ENCODE measurements around the gene ADGRV1.
A peak's percentile ranks its signal among the peaks of the same experiment; 100 is the strongest.

The ADGRV1 gene

GRCh38 chr5:91135475-91136248, 577.1 kb downstream of the ADGRV1 start:
- DNase-seq: peak; percentile 31
- in situ Hi-C loops (cut with HindIII; ENCODE audit: low pct_ligation_motif_present, low pct_unique_long_range_greater_than_20kb, low sequenced_read_pairs): no loop called here

- DNase-seq: peak; percentile 81
- in situ Hi-C loops (cut with HindIII; ENCODE audit: low pct_ligation_motif_present, low pct_unique_long_range_greater_than_20kb, low sequenced_read_pairs): no loop called here
Observed at GRCh38 chr5:91136271-91136670, 577.7 kb downstream of the ADGRV1 start.

- no peak for DNase-seq
- in situ Hi-C loops (cut with HindIII; ENCODE audit: low pct_ligation_motif_present, low pct_unique_long_range_greater_than_20kb, low sequenced_read_pairs): no loop called here
Observed at GRCh38 chr5:91137647-91138046, 579.0 kb downstream of the ADGRV1 start.

DNA sequence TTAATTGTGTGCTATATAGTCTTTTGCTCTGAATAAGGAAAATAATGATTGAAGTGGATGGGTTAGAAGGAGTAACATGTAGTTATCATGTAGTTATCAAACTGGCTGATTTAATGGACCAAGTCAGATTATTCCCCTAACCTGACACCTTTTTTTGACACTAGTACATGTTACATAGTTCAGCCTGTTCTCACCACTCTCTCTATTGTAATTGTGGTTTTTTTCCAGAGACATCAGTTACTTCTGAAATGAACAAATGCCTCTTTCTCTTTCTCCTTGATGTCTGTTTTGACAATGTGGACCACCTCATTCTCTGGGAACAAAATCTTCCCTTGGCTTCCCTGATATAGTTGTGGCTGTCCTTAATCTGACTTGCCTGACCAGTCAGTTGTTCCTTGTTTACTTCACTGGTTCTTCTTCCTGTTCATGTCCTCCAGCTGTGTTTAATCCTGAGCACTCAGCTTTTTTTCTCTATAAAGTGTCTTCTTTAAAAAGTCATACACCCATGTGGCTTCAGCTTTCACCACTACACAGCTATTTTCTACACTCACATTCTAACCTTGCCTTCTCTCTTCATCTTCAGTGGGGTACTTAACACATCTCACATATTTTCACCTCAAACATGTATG, 581.1 kb downstream of the ADGRV1 start:
- in situ Hi-C loops (cut with HindIII; ENCODE audit: low pct_ligation_motif_present, low pct_unique_long_range_greater_than_20kb, low sequenced_read_pairs): no loop called here
- no peak for DNase-seq

- in situ Hi-C loops (cut with HindIII; ENCODE audit: low pct_ligation_motif_present, low pct_unique_long_range_greater_than_20kb, low sequenced_read_pairs): no loop called here
- no peak for DNase-seq
Observed at GRCh38 chr5:91140657-91141056, 582.1 kb downstream of the ADGRV1 start.

DNA sequence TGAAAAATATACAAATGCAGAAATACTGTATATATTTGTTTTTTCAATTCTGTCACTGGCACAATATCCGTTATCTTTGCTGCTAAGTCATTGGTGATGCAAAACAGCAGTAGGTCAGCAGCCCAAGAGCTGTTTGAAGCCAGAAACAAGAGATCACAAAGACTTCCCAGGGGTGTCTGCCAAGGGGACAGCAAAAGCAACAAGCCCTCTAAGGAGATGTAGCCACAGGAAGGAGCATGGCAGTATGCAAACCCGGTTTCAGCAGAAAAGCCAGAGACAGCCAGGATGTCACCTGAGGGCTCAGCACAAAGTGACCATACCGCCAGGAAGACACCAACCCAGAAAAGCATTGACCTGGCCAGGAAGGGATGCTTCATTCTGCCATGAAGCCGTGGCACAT, 583.0 kb downstream of the ADGRV1 start:
- DNase-seq: no peak
- in situ Hi-C loops (cut with HindIII; ENCODE audit: low pct_ligation_motif_present, low pct_unique_long_range_greater_than_20kb, low sequenced_read_pairs): no loop called here

DNA sequence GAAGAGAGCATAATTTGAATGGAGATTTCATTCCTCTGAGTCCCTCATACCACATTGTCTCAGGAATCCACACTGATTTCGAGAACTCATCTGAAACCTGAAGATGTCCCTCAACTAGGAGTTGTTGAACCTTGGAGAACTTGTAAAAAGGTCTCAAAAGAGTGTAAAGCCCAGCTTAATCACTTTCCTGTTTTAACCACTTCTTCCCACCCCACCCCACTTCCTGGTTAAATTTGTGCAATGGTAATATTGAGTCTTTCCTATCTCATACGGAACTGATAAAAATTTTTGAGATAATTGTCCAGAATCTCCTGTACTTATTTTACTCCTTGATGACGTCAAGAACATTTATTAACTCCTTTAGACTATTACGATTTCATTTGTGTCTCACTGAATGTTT, 583.8 kb downstream of the ADGRV1 start:
- DNase-seq: no peak
- in situ Hi-C loops (cut with HindIII; ENCODE audit: low pct_ligation_motif_present, low pct_unique_long_range_greater_than_20kb, low sequenced_read_pairs): no loop called here

GRCh38 chr5:91142819-91143218, 584.2 kb downstream of the ADGRV1 start:
- in situ Hi-C loops (cut with HindIII; ENCODE audit: low pct_ligation_motif_present, low pct_unique_long_range_greater_than_20kb, low sequenced_read_pairs): no loop called here
- DNase-seq: no peak

DNA sequence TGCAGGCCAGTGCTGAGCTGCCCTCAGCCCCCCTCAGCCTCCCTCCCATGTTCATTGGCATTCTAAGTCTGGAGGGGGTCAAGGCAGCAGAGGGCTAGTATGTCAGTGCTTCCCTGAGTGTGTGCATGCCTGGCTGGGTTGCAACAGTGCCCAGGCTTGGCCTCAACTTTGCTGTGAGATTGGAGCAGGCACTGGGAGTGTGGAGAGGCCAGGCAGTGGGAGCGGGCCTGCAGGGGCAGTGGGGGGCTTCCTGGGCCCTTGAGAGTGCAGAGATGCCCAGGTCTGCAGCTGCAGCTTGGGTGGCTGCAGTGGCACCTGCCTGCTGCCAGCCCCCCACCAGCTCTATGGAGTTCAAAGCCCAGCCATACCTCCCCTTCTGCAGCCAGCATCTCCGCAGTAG, 585.2 kb downstream of the ADGRV1 start:
- in situ Hi-C loops (cut with HindIII; ENCODE audit: low pct_ligation_motif_present, low pct_unique_long_range_greater_than_20kb, low sequenced_read_pairs): no loop called here
- DNase-seq: no peak

DNA sequence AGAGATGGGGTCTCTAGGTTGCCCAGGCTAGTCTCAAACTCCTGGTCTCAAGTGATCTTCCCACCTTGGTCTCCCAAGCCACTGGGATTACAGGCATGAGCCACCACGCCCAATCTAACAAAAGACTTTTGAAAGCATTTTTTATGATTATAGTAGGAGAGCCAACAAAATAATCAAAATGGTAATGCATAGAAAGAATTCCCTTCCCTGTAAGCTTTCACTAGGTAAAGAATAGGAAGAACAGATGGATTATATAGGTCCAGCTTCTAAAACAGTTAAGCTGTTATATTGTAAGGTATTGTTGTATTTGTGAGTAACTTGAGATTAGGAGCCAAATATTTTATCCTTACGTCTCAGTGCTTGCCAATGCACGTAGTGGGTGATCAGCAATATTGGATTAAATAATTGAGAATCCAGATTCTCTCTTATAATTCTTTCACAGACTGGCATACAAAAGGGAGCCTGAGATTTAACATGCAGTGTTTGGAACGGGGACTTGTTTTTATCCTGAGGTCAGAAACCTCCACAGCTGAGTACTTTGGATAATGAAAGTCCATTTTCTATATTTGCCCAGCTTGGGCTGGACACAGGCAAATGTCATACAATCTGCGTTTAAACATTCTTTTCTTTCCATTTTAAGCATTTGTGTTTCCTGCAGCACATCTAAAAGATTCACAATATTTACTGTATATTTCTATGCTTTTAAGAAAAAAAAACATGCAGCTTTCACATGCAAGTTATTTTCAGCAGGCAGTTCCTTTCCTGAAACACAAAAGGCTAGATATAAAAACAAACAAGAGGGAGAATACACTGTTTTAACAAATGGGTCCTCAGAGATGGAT, 586.1 kb downstream of the ADGRV1 start:
- in situ Hi-C loops (cut with HindIII; ENCODE audit: low pct_ligation_motif_present, low pct_unique_long_range_greater_than_20kb, low sequenced_read_pairs): no loop called here
- DNase-seq: no peak

DNA sequence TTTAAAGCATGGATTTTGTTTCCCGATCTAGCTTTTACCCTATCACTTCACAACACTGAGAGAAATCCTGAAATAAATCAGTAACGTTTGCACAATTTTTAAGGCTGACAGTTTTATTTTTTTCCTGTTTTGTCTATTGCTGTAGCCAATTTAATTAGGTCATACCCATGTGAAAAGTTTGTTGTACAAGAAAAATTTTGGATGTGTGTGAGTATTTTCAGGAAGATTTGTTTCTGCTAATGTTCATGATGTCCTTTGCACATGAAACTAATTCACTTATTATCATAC, 586.7 kb downstream of the ADGRV1 start:
- in situ Hi-C loops (cut with HindIII; ENCODE audit: low pct_ligation_motif_present, low pct_unique_long_range_greater_than_20kb, low sequenced_read_pairs): no loop called here

DNA sequence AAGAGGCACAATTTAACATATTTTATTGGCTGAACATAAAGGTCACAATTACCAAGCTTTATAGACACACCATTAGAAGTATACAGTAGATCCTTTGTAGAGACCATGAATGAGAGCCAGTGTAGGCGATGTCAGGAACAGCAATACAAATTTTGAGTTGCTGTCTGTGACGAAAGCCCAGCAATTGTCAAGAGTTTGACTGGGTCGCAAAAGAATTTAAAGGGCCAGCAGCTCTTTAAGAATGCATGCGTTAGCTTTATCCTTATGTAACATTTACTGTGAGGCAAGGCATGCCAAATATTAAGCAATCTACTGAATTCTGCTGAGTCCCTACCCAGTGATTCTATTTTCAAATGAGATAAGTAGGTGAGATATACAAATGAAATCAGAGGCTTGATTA, 587.6 kb downstream of the ADGRV1 start:
- in situ Hi-C loops (cut with HindIII; ENCODE audit: low pct_ligation_motif_present, low pct_unique_long_range_greater_than_20kb, low sequenced_read_pairs): no loop called here
- DNase-seq: no peak

More for the DNA sequence above, 586.7 kb downstream of the ADGRV1 start:
- no peak for DNase-seq

GRCh38 chr5:91146905-91147600, 588.5 kb downstream of the ADGRV1 start:
- no peak for DNase-seq
- in situ Hi-C loops (cut with HindIII; ENCODE audit: low pct_ligation_motif_present, low pct_unique_long_range_greater_than_20kb, low sequenced_read_pairs): no loop called here

GRCh38 chr5:91150234-91150633, 591.6 kb downstream of the ADGRV1 start:
- no peak for DNase-seq
- in situ Hi-C loops (cut with HindIII; ENCODE audit: low pct_ligation_motif_present, low pct_unique_long_range_greater_than_20kb, low sequenced_read_pairs): no loop called here

- in situ Hi-C loops (cut with HindIII; ENCODE audit: low pct_ligation_motif_present, low pct_unique_long_range_greater_than_20kb, low sequenced_read_pairs): no loop called here
Observed at GRCh38 chr5:91150636-91151035, 592.0 kb downstream of the ADGRV1 start.

GRCh38 chr5:91151947-91152346, 593.4 kb downstream of the ADGRV1 start:
- peak; percentile 77 for DNase-seq
- in situ Hi-C loops (cut with HindIII; ENCODE audit: low pct_ligation_motif_present, low pct_unique_long_range_greater_than_20kb, low sequenced_read_pairs): no loop called here

More at GRCh38 chr5:91150636-91151035, 592.0 kb downstream of the ADGRV1 start:
- DNase-seq: no peak

GRCh38 chr5:91154338-91154737, 595.7 kb downstream of the ADGRV1 start:
- in situ Hi-C loops (cut with HindIII; ENCODE audit: low pct_ligation_motif_present, low pct_unique_long_range_greater_than_20kb, low sequenced_read_pairs): no loop called here
- DNase-seq: no peak

GRCh38 chr5:91155274-91155673, 596.7 kb downstream of the ADGRV1 start:
- DNase-seq: no peak
- in situ Hi-C loops (cut with HindIII; ENCODE audit: low pct_ligation_motif_present, low pct_unique_long_range_greater_than_20kb, low sequenced_read_pairs): no loop called here

- no peak for DNase-seq
- in situ Hi-C loops (cut with HindIII; ENCODE audit: low pct_ligation_motif_present, low pct_unique_long_range_greater_than_20kb, low sequenced_read_pairs): no loop called here
Observed at GRCh38 chr5:91156242-91156641, 597.6 kb downstream of the ADGRV1 start.
